B cell (primary cell): ENCODE results near the gene CHMP6. TPM values are rescaled to one million over a fixed set of nuclear protein-coding genes. Genes with fewer than 3 reads are reported as not detected.

ENCODE experiments used
- ATAC-seq: fragments of 200-7000 bp; cut with Tn5 transposase; one replicate; pipeline ENCODE4 v1.10.0; 2021; ENCODE audit warnings: low read depth, mild to moderate bottlenecking, moderate number of reproducible peaks, moderate library complexity
- CTCF ChIA-PET: fragments of 350-600 bp; sonication (Branson Sonifier 250); formaldehyde crosslinking; loops from one replicate; lab custom pipeline; 2021; ENCODE audit warnings: antibody characterized with exemption, inconsistent platforms; lab: Charles Lee
- POLR2A ChIA-PET: fragments of 350-600 bp; sonication (Branson Sonifier 250); formaldehyde crosslinking; loops from one replicate; lab custom pipeline; 2021; ENCODE audit warnings: antibody characterized with exemption; lab: Charles Lee
- DNase-seq: peaks from one replicate; pipeline ENCODE4 v3.0.0; 2013
- H2AFZ ChIP-seq: 2 replicates; pipeline ENCODE4 v1.6.1; 2012; ENCODE audit warnings: mild to moderate bottlenecking, low read depth, low read length; ENCODE audit not compliant: insufficient read depth, poor library complexity, severe bottlenecking
- H3K27ac ChIP-seq, 2 donors: 1 replicate in 1 of 2; 2 replicates in 1 of 2; pipeline ENCODE4 v1.5.1; 2012 to 2013; ENCODE audit warnings: low read length in 2 of 2, mild to moderate bottlenecking in 2 of 2, moderate library complexity in 1 of 2
- H3K27me3 ChIP-seq, 4 experiments: fragments of 200-600 bp in 1 of 4; sonication (generic) in 1 of 4; replicated peaks in 1 of 4; 1 replicate in 2 of 4; 2 replicates in 2 of 4; pipeline versions ENCODE4 v1.6.1 to v1.7.0; 2013 to 2016; ENCODE audit warnings: low read length in 3 of 4, mild to moderate bottlenecking in 2 of 4, mixed read lengths in 1 of 4, moderate library complexity in 1 of 4; ENCODE audit not compliant: insufficient read depth in 4 of 4, control insufficient read depth in 3 of 4; ENCODE audit errors: control extremely low read depth in 1 of 4
- H3K36me3 ChIP-seq, 2 experiments: replicated peaks in 1 of 2; 1 replicate in 1 of 2; 2 replicates in 1 of 2; pipeline versions ENCODE4 v1.6.1 to v1.7.1; 2013; ENCODE audit warnings: low read length in 1 of 2; ENCODE audit not compliant: insufficient read depth in 2 of 2, control insufficient read depth in 1 of 2; ENCODE audit errors: control extremely low read depth in 1 of 2, extremely low read depth in 1 of 2
- H3K4me1 ChIP-seq, 2 donors: fragments of 200-600 bp in 1 of 2; sonication (generic) in 1 of 2; 1 replicate in 1 of 2; 2 replicates in 1 of 2; pipeline versions ENCODE4 v1.5.1 to v1.6.1; 2013 to 2017; ENCODE audit warnings: low read length in 2 of 2; ENCODE audit not compliant: control insufficient read depth in 2 of 2, insufficient read depth in 2 of 2
- H3K4me2 ChIP-seq: replicated peaks from 2 replicates; pipeline ENCODE3; 2012; ENCODE audit warnings: mild to moderate bottlenecking, low read depth, low read length; ENCODE audit not compliant: poor library complexity, severe bottlenecking
- H3K4me3 ChIP-seq, 5 experiments: fragments of 200-600 bp in 1 of 5; sonication (generic) in 1 of 5; 1 replicate in 3 of 5; 2 replicates in 2 of 5; pipeline versions ENCODE4 v1.5.1 to v1.7.0; 2011 to 2016; ENCODE audit warnings: low read length in 4 of 5, mild to moderate bottlenecking in 4 of 5, low read depth in 2 of 5, control low read depth in 1 of 5, moderate library complexity in 1 of 5; ENCODE audit not compliant: insufficient read depth in 1 of 5; ENCODE audit errors: control extremely low read depth in 1 of 5, extremely low read depth in 1 of 5
- H3K79me2 ChIP-seq: fragments of 200-600 bp; sonication (generic); one replicate; pipeline ENCODE4 v1.6.0; 2016; ENCODE audit warnings: low read length; ENCODE audit not compliant: control insufficient read depth, insufficient read depth
- H3K9ac ChIP-seq: fragments of 200-600 bp; sonication (generic); 2 replicates; pipeline ENCODE4 v1.6.1; 2017; ENCODE audit warnings: mild to moderate bottlenecking, low read length, moderate library complexity
- H3K9me3 ChIP-seq, 3 donors: one replicate each; pipeline versions ENCODE4 v1.6.1 to v1.7.1; 2013; ENCODE audit warnings: low read length in 2 of 3; ENCODE audit not compliant: control insufficient read depth in 2 of 3, insufficient read depth in 1 of 3; ENCODE audit errors: control extremely low read depth in 1 of 3
- H4K20me1 ChIP-seq: 2 replicates; pipeline ENCODE4 v1.6.0; 2012; ENCODE audit warnings: mild to moderate bottlenecking, low read length; ENCODE audit not compliant: insufficient read depth, control insufficient read depth, poor library complexity, severe bottlenecking
- H3K27ac Mint-ChIP-seq: one replicate; pipeline ENCODE4 v1.8.0; 2021; ENCODE audit warnings: mixed read lengths
- H3K27me3 Mint-ChIP-seq: one replicate; pipeline ENCODE4 v1.8.0; 2021; ENCODE audit warnings: mixed read lengths
- H3K4me1 Mint-ChIP-seq: one replicate; pipeline ENCODE4 v1.8.0; 2021; ENCODE audit warnings: mixed read lengths
- H3K4me3 Mint-ChIP-seq: one replicate; pipeline ENCODE4 v1.8.0; 2021; ENCODE audit warnings: mixed read lengths
- H3K9me3 Mint-ChIP-seq: one replicate; pipeline ENCODE4 v1.8.0; 2022; ENCODE audit warnings: mixed read lengths; ENCODE audit not compliant: insufficient read depth
- EZH2 ChIP-seq: IDR thresholded peaks from 2 replicates; pipeline ENCODE4 v1.6.1; 2012; ENCODE audit warnings: borderline replicate concordance, low read depth, mild to moderate bottlenecking, moderate library complexity, low read length; ENCODE audit not compliant: insufficient read depth, poor library complexity, severe bottlenecking
- WGBS: methylation state at CpG from one replicate; pipeline ENCODE4 v1.1.5; 2013; ENCODE audit warnings: missing lambda C conversion rate; ENCODE audit not compliant: insufficient coverage; 5-methylcytosine and 5-hydroxymethylcytosine counted together
- intact Hi-C: fragments of 100-400 bp; cut with micrococcal nuclease; formaldehyde crosslinking; loops from one replicate; pipeline ENCODE4 v1.10.0; 2022
- polyA plus RNA-seq: library from polyadenylated mRNA; depleted of rRNA; stranded (reverse); fragments of >200 nt; gene quantifications from 2 replicates; pipeline ENCODE4 v1.2.3, GENCODE V29; 2012
- total RNA-seq, 2 donors: library from RNA; stranded (reverse); fragments of 120-200 nt in 1 of 2; gene quantifications; 1 replicate in 1 of 2; 2 replicates in 1 of 2; pipeline versions ENCODE4 v1.2.3 to v1.2.4, GENCODE V29; 2013 to 2022
- TF ChIP-seq, protein P1 (sequence below): fragments of 200-600 bp; IDR thresholded peaks from one replicate; pipeline ENCODE4 v1.8.0; 2022; ENCODE audit warnings: antibody characterized with exemption, mild to moderate bottlenecking

Gene CHMP6
- total and polyA plus RNA-seq, 2 donors (not counting 1 experiment from before 2014, with no cell fraction given) = 21.2 to 46.2 TPM

DNA sequence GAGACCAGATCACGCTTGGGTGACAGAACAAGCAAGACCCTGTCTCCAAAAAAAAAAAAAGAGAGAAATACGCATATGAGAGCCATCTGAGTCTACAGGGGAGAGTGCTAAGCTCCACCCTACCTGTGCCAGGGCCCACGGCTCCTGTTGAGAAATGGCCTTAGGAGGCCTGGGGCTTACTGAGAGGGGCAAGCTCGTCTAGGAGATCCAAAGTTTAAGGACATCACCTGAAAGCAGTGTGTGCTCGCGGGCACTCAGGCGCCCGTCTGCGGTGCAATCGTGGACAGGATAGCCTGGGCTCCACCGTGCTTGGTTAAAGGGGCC, 28.8 kb downstream of the CHMP6 start:
- intact Hi-C loops = loop anchor here (5.0 kb wide), 1 partner anchor 33 kb away; no protein-coding TSS in a partner anchor
- no peak overlapping the region for H3K27ac ChIP-seq
- ChIA-PET CTCF (interaction anchor here (0.5 to 5.7 kb wide), 7 partner anchors 11 to 629 kb away, joined by 3 to 36 read pairs (median 3); no protein-coding TSS in a partner anchor), POLR2A (no interaction called here)
- peaks cover 0 to 3% (median 0%) of the 10 kb centered on the region in 4 experiments for H3K27me3 ChIP-seq
- no peaks in the 10 kb centered on the region for H4K20me1 ChIP-seq
- DNase-seq (peak; percentile 5), ATAC-seq (no peak)
- no peak overlapping the region for H2AFZ ChIP-seq
- Mint-ChIP-seq H3K27me3 (no peaks in the 10 kb centered on the region), H3K4me3 (no peak overlapping the region), H3K4me1 (peaks cover 20% of the 10 kb centered on the region), H3K27ac (no peak overlapping the region), H3K9me3 (peaks cover 3% of the 10 kb centered on the region)
- TF ChIP-seq EZH2 = no peak
- TF ChIP-seq, protein P1, sequence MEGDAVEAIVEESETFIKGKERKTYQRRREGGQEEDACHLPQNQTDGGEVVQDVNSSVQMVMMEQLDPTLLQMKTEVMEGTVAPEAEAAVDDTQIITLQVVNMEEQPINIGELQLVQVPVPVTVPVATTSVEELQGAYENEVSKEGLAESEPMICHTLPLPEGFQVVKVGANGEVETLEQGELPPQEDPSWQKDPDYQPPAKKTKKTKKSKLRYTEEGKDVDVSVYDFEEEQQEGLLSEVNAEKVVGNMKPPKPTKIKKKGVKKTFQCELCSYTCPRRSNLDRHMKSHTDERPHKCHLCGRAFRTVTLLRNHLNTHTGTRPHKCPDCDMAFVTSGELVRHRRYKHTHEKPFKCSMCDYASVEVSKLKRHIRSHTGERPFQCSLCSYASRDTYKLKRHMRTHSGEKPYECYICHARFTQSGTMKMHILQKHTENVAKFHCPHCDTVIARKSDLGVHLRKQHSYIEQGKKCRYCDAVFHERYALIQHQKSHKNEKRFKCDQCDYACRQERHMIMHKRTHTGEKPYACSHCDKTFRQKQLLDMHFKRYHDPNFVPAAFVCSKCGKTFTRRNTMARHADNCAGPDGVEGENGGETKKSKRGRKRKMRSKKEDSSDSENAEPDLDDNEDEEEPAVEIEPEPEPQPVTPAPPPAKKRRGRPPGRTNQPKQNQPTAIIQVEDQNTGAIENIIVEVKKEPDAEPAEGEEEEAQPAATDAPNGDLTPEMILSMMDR = no peak
- H3K4me2 ChIP-seq = no peak overlapping the region
- peaks cover 9 to 22% of the 10 kb centered on the region in 2 donors for H3K4me1 ChIP-seq
- 90% methylated on average over 9 of the region's 11 CpGs for WGBS
- H3K9ac ChIP-seq = no peak overlapping the region
- H3K9me3 ChIP-seq = peaks cover 0 to 6% (median 4%) of the 10 kb centered on the region in 3 donors
- H3K79me2 ChIP-seq = no peaks in the 10 kb centered on the region
- no peak overlapping the region for H3K4me3 ChIP-seq
- H3K36me3 ChIP-seq = no peaks in the 10 kb centered on the region

DNA sequence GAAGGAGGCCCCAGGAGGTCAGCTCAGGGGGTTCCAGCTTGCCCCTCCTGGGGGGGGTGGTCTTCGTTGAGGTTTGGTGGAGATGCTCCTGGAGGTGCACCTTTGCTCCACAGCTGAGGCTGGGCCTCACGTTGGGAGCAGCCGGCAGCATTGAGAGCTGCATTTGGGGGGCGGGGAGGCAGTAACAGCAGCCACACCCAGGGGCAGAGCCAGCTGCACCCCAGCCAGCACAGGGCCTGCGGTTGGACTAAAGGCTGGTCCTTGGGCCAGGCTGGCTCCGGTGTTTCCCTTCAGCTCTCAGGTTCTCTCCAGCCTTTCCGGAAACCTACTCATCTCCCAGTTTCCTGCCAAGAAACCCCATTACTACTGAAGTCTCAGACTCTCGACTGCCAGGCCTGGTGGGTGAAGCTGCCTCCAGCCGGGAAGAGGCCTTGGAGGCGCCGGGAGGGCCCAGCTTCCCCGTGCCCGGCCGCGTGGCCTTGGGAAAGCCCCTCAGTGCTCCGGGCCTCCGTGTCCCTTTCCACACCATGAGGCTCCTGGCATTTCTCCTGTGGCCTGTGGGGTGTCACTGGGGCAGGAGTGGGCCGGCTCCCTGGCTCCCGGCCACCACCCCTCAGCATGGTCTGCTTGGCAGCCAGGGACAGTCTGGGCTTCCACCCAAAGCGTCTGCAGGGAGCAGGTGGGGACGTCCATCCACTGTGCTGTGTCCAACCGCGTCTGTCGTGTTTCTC, 29.3 kb downstream of the CHMP6 start:
- DNase-seq (peak; percentile 10), ATAC-seq (no peak)
- Histone ChIP-seq H3K27me3 (peaks cover 0 to 6% (median 0%) of the 10 kb centered on the region in 4 experiments), H3K79me2 (no peaks in the 10 kb centered on the region), H3K4me1 (peaks cover 9 to 22% of the 10 kb centered on the region in 2 donors), H3K4me3 (no peak overlapping the region), H3K9ac (no peak overlapping the region), H2AFZ (no peak overlapping the region), H3K27ac (no peak overlapping the region), H3K9me3 (peaks cover 0 to 4% (median 3%) of the 10 kb centered on the region in 3 donors), H3K4me2 (no peak overlapping the region), H3K36me3 (no peaks in the 10 kb centered on the region), H4K20me1 (no peaks in the 10 kb centered on the region)
- TF ChIP-seq, protein P1 = no peak
- CTCF ChIA-PET = interaction anchor here (0.9 to 5.7 kb wide), 5 partner anchors 12 to 83 kb away, joined by 3 to 36 read pairs (median 3); no protein-coding TSS in a partner anchor
- Mint-ChIP-seq H3K4me3 (no peak overlapping the region), H3K27me3 (peaks cover under 1% of the 10 kb centered on the region), H3K27ac (no peak overlapping the region), H3K9me3 (peaks cover 3% of the 10 kb centered on the region), H3K4me1 (peaks cover 20% of the 10 kb centered on the region)
- POLR2A ChIA-PET = no interaction called here
- 91% methylated on average over 21 of the region's 24 CpGs for WGBS
- intact Hi-C loops = loop anchor here (5.0 kb wide), 1 partner anchor 34 kb away; no protein-coding TSS in a partner anchor
